ELF-1 (cell line): Measurements from ENCODE around the gene CSNK1G3.

ENCODE experiments used
- DNase-seq: peaks from one replicate; pipeline ENCODE4 v3.0.0-alpha.2; 2016; ENCODE audit warnings: low read depth, low spot score

CSNK1G3 gene

DNA sequence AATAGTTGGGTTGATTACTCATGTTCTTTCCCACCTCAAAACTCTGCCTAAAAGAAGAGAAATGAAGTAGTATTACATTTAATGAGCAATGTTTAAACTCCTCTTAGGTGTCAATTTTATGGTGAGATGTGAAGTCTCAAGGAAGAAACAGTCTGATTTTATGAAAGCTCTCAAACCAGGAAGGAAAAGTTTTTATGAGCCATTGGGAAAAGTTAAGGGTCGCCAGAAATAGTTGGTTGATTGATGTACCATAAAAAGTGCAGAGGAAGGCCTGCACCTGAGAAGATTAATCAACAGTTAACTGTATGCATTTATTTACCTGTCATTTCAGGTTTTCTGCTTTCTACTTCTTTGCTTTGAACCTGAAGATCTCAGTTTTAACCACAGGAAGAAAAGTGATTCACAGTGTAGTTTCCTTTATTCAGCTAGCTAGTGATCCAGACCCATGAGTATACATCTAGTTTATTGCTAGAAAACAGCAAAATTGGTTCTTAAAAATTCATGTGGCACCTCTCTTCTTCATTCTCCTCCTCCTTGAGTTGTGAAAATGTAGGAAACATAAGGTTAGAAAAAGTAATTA is 133.1 kb downstream of the CSNK1G3 start:
- DNase-seq, result no peak

DNA sequence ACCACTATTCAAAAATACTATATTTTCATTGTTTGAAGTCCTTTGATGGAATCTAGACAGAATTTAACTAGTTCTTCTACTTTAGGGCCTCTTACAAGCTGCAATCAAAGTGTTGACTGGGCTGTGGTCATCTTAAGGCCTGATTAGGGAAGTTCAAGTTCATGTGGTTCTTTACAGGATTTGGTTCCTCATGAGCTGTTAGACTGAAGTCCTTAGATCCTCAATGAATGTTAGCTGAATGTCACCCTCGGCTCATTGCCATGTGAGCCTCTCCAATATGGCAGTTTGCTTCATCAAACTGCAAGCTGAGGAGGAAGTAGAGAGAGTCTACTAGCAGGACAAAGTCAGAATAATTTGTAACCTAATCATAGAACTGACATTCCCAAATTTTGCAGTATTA is 135.1 kb downstream of the CSNK1G3 start:
- no peak for DNase-seq

DNA sequence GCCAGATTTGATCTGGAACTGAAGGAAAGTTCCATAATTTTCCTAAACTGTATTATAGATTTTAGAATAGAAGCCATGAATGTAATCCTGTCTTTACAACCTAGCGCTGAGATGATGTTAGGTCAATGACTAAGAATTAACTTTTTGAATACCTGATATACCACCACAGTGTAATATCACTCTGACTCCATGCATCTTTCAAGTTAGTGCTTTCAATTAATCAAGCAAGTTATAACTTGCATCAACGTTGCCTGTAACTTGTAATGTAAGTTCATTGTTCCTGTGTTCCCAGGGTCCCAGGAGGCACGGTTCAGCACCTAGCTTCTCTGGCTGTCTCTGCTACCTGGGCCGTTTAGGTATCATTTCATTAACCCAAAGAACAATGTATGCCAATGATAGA is 139.3 kb downstream of the CSNK1G3 start:
- no peak for DNase-seq

DNA sequence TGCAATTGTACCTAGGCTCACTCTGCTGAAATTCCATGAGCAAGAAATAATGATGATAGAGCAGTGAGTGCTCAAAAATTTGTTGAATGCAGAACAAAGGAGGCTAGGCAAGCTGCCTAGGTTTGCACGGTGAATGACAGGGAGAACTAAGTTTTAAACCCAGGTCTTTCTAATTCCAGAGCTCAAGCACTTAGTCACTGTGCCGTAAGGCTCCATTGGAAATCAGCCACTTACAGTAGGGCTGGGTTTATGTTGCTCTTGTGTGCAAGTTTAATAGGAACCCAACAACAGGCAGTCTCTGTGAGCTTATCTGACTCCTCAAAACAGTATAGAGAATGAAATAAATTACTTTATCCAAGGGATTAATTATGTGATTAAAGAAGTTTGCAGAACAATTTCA is 147.0 kb downstream of the CSNK1G3 start:
- no peak for DNase-seq

DNA sequence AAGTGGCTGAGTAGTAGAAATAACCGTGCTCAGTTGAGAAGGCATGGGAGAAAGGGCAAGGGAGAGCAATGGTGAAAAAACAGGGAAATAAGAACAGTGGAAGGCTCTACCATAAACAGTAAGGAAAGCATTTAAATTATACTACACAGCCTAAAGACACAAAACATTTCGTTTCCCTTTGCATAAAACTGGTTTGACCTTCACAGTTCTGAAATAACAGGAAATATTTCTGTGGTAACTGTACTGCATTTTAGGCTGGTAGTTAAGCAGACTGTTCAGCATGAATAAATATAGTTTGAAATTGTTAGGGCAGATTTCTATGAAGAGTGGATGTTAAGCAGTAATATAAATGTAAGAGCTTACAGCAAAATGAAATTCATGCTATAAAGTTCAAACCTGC is 147.5 kb downstream of the CSNK1G3 start:
- no peak for DNase-seq

DNA sequence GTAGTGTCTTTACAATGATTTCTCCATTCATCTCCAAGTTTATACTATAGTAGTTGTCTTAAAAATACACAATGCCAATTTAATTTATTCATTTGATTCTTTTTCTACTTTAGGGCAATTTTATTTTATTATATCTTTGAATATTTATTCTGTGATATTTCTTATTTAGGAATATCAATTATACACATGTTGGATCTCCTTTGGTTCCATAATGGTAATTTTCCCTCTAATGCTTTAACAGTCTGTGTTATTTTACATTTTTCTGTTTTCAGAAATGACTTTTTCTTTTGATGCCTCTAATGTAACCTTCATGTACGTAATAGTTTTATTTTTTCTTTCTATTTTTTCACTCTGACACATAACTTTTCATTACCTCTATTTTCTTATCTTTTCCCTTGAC is 153.0 kb downstream of the CSNK1G3 start:
- no peak for DNase-seq

DNA sequence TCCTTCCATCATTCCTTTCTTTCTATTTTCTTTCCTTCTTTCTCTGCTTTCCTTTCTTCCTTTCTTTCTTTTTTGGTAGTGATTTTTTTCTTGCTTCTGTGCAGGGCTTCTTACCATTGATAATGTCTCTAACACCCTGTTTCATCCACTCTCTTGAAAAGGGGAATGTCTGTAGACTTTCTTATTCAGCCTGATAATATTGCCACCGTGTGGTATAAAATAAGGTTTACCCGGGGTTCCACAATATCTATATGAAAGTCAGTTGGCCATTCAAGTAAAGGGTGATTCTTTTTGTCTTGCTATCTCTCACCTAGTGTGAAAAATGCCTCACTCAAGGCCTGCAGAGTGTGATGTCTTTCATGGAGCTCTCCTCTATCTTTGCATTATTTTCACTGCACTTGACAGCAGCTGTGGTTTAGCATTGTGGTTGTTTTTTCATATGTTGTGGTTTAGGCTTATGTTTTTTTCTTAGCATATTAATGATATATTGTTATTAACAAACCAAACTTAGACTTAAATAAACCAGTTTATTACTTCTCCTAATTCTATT is 153.9 kb downstream of the CSNK1G3 start:
- no peak for DNase-seq
